Measurements from ENCODE around the gene CYP17A1. TPM values are rescaled to one million over a fixed set of nuclear protein-coding genes. Genes with fewer than 3 reads are reported as not detected.
"Not testable (repeated sequence)": the region's sequence is repeated elsewhere in the genome, so short reads cannot be mapped to it uniquely, and the experiment has no call there.

Gene CYP17A1
- total RNA-seq, 6 experiments from 2014 or later = not detected

DNA sequence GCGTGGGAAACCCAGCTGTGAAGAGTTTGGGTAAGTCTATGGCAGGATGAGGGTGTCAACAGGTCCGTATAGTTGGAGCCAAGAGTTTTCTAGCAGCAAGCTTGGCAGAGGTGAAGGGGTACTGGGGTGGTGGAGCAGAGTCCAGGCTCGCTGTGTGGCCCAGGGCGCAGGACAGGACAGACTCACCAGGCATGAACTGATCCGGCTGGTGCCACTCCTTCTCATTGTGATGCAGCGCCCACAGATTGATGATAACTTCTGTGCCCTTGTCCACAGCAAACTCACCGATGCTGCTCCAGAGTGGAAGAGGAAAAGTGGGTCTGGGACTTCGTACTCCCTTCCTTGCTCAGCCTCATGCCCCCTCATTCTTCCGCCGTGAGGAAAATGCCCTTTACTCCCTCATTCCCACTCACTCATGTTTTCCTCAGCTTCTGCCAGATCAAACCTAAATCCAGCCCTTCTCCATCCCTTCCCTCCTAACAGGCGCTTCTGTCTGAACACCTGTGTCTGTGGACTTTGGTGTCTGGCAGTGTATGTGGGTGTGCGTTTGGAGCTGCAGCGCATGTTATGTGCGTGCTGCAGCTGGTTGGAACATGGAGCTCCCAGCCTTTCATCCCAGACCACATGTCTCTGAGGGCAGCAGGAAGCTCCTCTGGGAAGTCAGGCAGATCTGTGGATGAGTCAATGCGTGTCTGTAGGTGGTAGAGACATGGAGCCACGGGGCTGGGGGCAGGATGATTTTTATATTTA is 5.7 kb downstream of the CYP17A1 start:
- H3K27ac Mint-ChIP-seq = no peak overlapping the region
- H3K36me3 Mint-ChIP-seq (ENCODE audit: low read depth) = no peaks in the 10 kb centered on the region
- peaks cover 20% of the 10 kb centered on the region for H3K4me1 Mint-ChIP-seq (ENCODE audit: low read depth)
- H3K27me3 Mint-ChIP-seq (ENCODE audit: insufficient read depth) = peaks cover 8% of the 10 kb centered on the region
- TF ChIP-seq, protein P1, sequence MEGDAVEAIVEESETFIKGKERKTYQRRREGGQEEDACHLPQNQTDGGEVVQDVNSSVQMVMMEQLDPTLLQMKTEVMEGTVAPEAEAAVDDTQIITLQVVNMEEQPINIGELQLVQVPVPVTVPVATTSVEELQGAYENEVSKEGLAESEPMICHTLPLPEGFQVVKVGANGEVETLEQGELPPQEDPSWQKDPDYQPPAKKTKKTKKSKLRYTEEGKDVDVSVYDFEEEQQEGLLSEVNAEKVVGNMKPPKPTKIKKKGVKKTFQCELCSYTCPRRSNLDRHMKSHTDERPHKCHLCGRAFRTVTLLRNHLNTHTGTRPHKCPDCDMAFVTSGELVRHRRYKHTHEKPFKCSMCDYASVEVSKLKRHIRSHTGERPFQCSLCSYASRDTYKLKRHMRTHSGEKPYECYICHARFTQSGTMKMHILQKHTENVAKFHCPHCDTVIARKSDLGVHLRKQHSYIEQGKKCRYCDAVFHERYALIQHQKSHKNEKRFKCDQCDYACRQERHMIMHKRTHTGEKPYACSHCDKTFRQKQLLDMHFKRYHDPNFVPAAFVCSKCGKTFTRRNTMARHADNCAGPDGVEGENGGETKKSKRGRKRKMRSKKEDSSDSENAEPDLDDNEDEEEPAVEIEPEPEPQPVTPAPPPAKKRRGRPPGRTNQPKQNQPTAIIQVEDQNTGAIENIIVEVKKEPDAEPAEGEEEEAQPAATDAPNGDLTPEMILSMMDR (IDR thresholded peaks at IDR 0.05) = no peak
- H3K9me3 Mint-ChIP-seq = no peaks in the 10 kb centered on the region
- peak; percentile 20 for DNase-seq
- no peak overlapping the region for H3K4me3 Mint-ChIP-seq

DNA sequence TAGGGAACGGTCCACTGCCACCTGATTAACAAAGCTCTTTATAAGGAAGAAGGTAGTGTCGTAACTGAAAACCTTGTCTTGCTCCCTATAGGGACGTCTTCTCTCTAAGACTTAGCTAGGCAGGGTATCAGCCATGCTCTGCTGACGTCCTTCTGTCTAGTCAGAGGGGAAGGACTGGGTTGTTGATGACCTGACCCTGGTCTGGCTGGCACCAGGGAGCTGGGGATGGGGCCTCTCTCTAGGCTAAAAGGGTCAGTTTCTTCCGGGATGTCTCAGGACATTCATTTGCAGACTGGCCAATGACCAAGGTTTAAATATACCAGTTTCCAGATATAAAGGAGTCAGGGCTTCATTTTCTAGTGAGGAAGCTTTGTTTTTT is 9.6 kb downstream of the CYP17A1 start:
- Mint-ChIP-seq H3K27me3 (ENCODE audit: insufficient read depth) (peaks cover 7% of the 10 kb centered on the region; the same call in 1 of the 2 replicates), H3K4me1 (ENCODE audit: low read depth) (peaks cover 10% of the 10 kb centered on the region), H3K36me3 (ENCODE audit: low read depth) (no peaks in the 10 kb centered on the region), H3K9me3 (no peaks in the 10 kb centered on the region), H3K27ac (no peak overlapping the region), H3K4me3 (no peak overlapping the region)
- no peak for DNase-seq
- TF ChIP-seq, protein P1 (IDR thresholded peaks at IDR 0.05) = no peak

DNA sequence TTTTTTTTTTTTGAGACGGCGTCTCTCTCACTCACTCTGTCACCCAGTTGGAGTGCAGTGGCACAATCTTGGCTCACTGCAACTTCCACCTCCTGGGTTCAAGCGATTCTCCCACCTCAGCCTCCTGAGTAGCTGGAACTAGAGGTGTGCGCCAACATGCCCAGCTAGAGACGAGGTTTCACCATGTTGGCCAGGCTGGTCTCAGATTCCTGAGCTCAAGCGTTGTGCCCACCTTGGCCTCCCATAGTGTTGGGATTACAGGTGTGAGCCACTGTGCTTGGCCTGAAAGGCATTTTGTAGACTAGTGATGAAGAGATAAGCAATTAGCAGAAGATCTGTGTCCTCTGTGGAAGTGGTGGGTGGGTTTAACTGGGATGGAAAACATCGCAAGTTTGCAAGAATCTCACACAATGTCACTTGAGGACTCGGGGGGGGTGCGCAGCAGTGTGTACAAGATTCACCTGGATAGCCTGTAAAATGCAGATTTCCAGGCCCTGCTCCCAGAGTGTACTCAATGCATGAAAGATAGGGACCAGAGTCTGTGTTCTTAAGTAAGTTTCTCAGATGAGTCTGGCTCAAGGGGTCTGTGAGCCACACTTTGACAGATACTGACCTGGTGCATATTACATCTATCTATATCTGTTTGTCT is 10.9 kb downstream of the CYP17A1 start:
- H3K9me3 Mint-ChIP-seq = no peaks in the 10 kb centered on the region
- H3K4me1 Mint-ChIP-seq (ENCODE audit: low read depth) = peaks cover under 1% of the 10 kb centered on the region; the same call in 1 of the 2 replicates
- H3K4me3 Mint-ChIP-seq = no peak overlapping the region
- peaks cover 7% of the 10 kb centered on the region; the same call in 1 of the 2 replicates for H3K27me3 Mint-ChIP-seq (ENCODE audit: insufficient read depth)
- no peak overlapping the region for H3K27ac Mint-ChIP-seq
- DNase-seq = no peak
- TF ChIP-seq, protein P1 (IDR thresholded peaks at IDR 0.05) = no peak
- no peaks in the 10 kb centered on the region for H3K36me3 Mint-ChIP-seq (ENCODE audit: low read depth)

DNA sequence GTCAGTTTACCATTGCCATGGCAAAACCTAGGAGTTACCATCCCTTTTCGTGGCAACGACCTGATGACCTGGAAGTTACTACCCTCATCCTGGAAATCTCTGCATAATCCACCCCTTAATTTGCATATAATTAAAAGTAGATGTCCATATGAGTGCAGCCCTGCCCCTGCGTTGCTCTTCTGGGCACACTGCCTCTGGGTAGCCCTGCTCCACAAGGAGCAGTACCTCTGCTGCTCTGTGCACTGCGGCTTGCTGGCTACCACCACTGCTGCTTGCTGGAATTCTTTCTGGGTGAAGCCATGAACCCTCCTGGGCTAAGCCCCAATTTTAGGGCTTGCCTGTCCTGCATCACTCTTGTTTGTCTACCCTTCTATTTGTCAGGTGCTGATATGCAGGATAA is 12.5 kb downstream of the CYP17A1 start:
- Mint-ChIP-seq H3K27me3 (ENCODE audit: insufficient read depth) (peaks cover 5% of the 10 kb centered on the region; the same call in 1 of the 2 replicates), H3K4me1 (ENCODE audit: low read depth) (no peaks in the 10 kb centered on the region), H3K27ac (no peak overlapping the region), H3K36me3 (ENCODE audit: low read depth) (no peaks in the 10 kb centered on the region), H3K4me3 (no peak overlapping the region), H3K9me3 (no peaks in the 10 kb centered on the region)
- TF ChIP-seq, protein P1 (IDR thresholded peaks at IDR 0.05) = no peak
- no peak for DNase-seq

DNA sequence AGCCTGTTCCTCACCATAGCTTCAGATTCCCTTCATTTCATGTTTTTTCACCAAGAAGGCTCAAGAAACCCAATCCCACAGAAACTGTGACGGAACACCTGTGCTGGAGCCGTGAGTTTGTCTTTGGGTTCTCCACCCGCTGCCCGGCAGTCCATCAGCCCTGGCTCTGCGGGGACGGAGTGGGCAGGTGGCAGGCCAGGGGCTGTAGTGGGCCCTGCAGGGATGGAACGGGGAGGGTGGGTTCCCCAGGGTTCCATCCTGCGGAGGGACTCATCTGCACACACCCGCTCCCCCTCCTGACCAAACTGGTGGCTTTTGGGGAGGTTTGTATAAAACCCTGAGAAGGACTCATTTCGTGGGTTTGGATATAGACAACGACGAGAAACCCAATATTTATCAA is 15.0 kb downstream of the CYP17A1 start:
- TF ChIP-seq, protein P1 (IDR thresholded peaks at IDR 0.05) = no peak

DNA sequence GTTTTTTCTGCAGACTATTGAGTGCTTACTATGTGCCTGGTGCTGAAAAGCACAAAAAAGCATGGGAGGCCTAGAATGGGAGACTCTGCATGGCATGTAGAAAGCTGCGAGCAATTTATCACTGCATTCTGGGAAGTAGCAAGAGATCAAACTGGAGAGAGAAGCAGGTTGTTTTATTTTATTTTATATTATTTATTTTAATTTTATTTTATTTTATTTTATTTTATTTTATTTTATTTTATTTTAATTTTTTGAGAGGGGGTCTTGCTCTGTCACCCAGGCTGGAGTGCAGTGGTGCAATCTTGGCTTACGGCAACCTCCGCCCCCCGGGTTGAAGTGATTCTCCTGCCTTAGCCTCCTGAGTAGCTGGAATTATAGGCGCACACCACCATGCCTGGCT is 17.2 kb downstream of the CYP17A1 start:
- not testable (repeated sequence) for H3K36me3 Mint-ChIP-seq (ENCODE audit: low read depth); H3K27ac Mint-ChIP-seq; H3K27me3 Mint-ChIP-seq (ENCODE audit: insufficient read depth); H3K9me3 Mint-ChIP-seq; H3K4me3 Mint-ChIP-seq; DNase-seq
- H3K4me1 Mint-ChIP-seq (ENCODE audit: low read depth) = peaks cover 15% of the 10 kb centered on the region

More for the DNA sequence above, 15.0 kb downstream of the CYP17A1 start:
- Mint-ChIP-seq H3K36me3 (ENCODE audit: low read depth) (no peaks in the 10 kb centered on the region), H3K9me3 (no peaks in the 10 kb centered on the region), H3K27ac (no peak overlapping the region), H3K4me1 (ENCODE audit: low read depth) (no peaks in the 10 kb centered on the region), H3K27me3 (ENCODE audit: insufficient read depth) (peaks cover 7% of the 10 kb centered on the region; the same call in 1 of the 2 replicates), H3K4me3 (no peak overlapping the region)
- no peak for DNase-seq

All from HFFc6 (cell line).